ENCODE data around the gene FAM3A.

Gene FAM3A

GRCh38 chrX:154470434-154470833, 45.6 kb downstream of the FAM3A start:
- TF ChIP-seq ZNF565 (CRISPR knock-in tag; conservative IDR thresholded peaks at IDR 0.05; ENCODE audit: low read depth): no peak
- TF ChIP-seq PPARA (CRISPR knock-in tag; IDR thresholded peaks at IDR 0.05; ENCODE audit: borderline replicate concordance): no peak
- TF ChIP-seq PATZ1 (CRISPR knock-in tag; IDR thresholded peaks at IDR 0.05; ENCODE audit: borderline replicate concordance): no peak
- no peak for TF ChIP-seq ZNF70 (CRISPR knock-in tag; IDR thresholded peaks at IDR 0.05)
- TF ChIP-seq ZFP3 (CRISPR knock-in tag; IDR thresholded peaks at IDR 0.05): no peak
- TF ChIP-seq SNAI2 (CRISPR knock-in tag; IDR thresholded peaks at IDR 0.05): no peak
- no peak for ATAC-seq

- TF ChIP-seq CREB5 (CRISPR knock-in tag; IDR thresholded peaks at IDR 0.05; ENCODE audit: low read depth): no peak
- TF ChIP-seq PATZ1 (CRISPR knock-in tag; IDR thresholded peaks at IDR 0.05; ENCODE audit: borderline replicate concordance): no peak
- TF ChIP-seq ARNTL (CRISPR knock-in tag; IDR thresholded peaks at IDR 0.05; ENCODE audit: borderline replicate concordance, low read depth): no peak
- TF ChIP-seq OSR1 (CRISPR knock-in tag; IDR thresholded peaks at IDR 0.05): no peak
- TF ChIP-seq TCF4 (CRISPR knock-in tag; IDR thresholded peaks at IDR 0.05; ENCODE audit: borderline replicate concordance): no peak
- ATAC-seq: no peak
These were observed 46.2 kb downstream of the FAM3A start for GRCh38 chrX:154469880-154470279.

- TF ChIP-seq GLIS3 (CRISPR knock-in tag; IDR thresholded peaks at IDR 0.05): no peak
- TF ChIP-seq SNAI2 (CRISPR knock-in tag; IDR thresholded peaks at IDR 0.05): no peak
- no peak for TF ChIP-seq ARNTL (CRISPR knock-in tag; IDR thresholded peaks at IDR 0.05; ENCODE audit: borderline replicate concordance, low read depth)
- TF ChIP-seq CSDC2 (CRISPR knock-in tag; IDR thresholded peaks at IDR 0.05): no peak
- TF ChIP-seq CREB5 (CRISPR knock-in tag; IDR thresholded peaks at IDR 0.05; ENCODE audit: low read depth): no peak
- no peak for TF ChIP-seq POU6F1 (CRISPR knock-in tag; IDR thresholded peaks at IDR 0.05; ENCODE audit: borderline replicate concordance, low read depth)
- TF ChIP-seq OSR1 (CRISPR knock-in tag; IDR thresholded peaks at IDR 0.05): no peak
- TF ChIP-seq TCF4 (CRISPR knock-in tag; IDR thresholded peaks at IDR 0.05; ENCODE audit: borderline replicate concordance): no peak
- ATAC-seq: no peak
These were observed 46.9 kb downstream of the FAM3A start for GRCh38 chrX:154469114-154469513.

GRCh38 chrX:154468217-154468616, 47.8 kb downstream of the FAM3A start:
- ATAC-seq: no peak
- TF ChIP-seq ARNTL (CRISPR knock-in tag; IDR thresholded peaks at IDR 0.05; ENCODE audit: borderline replicate concordance, low read depth) (no peak), ZFP30 (CRISPR knock-in tag; IDR thresholded peaks at IDR 0.05) (no peak), PPARA (CRISPR knock-in tag; IDR thresholded peaks at IDR 0.05; ENCODE audit: borderline replicate concordance) (no peak), TCF4 (CRISPR knock-in tag; IDR thresholded peaks at IDR 0.05; ENCODE audit: borderline replicate concordance) (no peak), ZNF8 (CRISPR knock-in tag; IDR thresholded peaks at IDR 0.05) (no peak), RARB (CRISPR knock-in tag; IDR thresholded peaks at IDR 0.05) (no peak), POU6F1 (CRISPR knock-in tag; IDR thresholded peaks at IDR 0.05; ENCODE audit: borderline replicate concordance, low read depth) (no peak), TSHZ2 (CRISPR knock-in tag; IDR thresholded peaks at IDR 0.05) (no peak), GLIS3 (CRISPR knock-in tag; IDR thresholded peaks at IDR 0.05) (no peak), ZNF70 (CRISPR knock-in tag; IDR thresholded peaks at IDR 0.05) (no peak), CREB5 (CRISPR knock-in tag; IDR thresholded peaks at IDR 0.05; ENCODE audit: low read depth) (no peak), ZFP3 (CRISPR knock-in tag; IDR thresholded peaks at IDR 0.05) (no peak), SNAI2 (CRISPR knock-in tag; IDR thresholded peaks at IDR 0.05) (no peak), TOX (CRISPR knock-in tag; IDR thresholded peaks at IDR 0.05; ENCODE audit: borderline replicate concordance) (no peak), ZC3H10 (CRISPR knock-in tag; IDR thresholded peaks at IDR 0.05) (no peak)
